ENCODE data around the gene ZNF598. TPM values are rescaled to one million over a fixed set of nuclear protein-coding genes. Genes with fewer than 3 reads are reported as not detected.

The ZNF598 gene
- total and polyA plus RNA-seq, 2 of the 13 experiments (the other 11 are each of a cell fraction or from before 2014, with no cell fraction given), result 13.5 to 14.2 TPM

DNA sequence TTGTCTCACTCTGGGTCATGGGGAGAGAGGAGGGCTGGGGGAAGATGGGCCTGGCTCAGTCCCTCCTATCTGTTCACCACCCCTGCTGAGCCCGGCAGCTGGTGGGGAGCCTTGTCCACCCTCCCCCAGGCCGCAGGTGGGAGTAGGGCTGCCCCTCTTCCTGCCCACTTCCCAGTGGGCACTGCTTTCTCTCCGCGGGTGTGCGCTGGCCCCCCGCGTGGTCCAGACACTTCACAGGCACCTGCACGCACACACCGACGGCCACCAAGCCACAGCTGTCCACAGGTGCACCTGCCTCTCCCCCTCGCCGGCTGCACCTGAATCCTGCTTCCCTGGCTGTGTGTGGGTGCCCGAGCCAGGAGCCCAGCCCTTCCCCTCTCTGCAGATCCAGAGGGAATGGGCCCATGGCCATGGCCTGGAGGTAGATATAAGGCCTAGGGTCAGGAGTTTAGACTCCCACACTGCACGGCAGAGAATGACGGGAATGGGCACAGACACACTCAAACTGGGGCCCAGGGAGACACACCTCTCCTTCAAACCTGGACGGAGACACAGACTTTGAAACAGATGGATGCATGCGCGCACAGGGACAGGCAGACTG, 19.1 kb upstream of the ZNF598 start:
- CTCF ChIA-PET (ENCODE audit: low intra/inter-chr PET ratio, low total read pairs), result no interaction called here
- Histone ChIP-seq H3K4me1 (ENCODE audit: insufficient read depth, low read length) (peaks cover 76% of the 10 kb centered on the region), H3K27ac (ENCODE audit: extremely low read length, insufficient read depth, low read length) (no peak overlapping the region), H3K27me3 (ENCODE audit: control insufficient read depth in 1 of 2, insufficient read depth in 2 of 2, low read length in 2 of 2) (peaks cover 1 to 9% of the 10 kb centered on the region in 2 experiments; a peak in 2 of 5 replicates), H3K4me3 (replicated peaks in 1 of 3; ENCODE audit: insufficient read depth in 1 of 3, low read depth in 2 of 3, low read length in 3 of 3) (no peak overlapping the region), H3K9me3 (ENCODE audit: low read length) (no peaks in the 10 kb centered on the region), H3K79me2 (ENCODE audit: insufficient read depth, low read length) (peaks cover 3% of the 10 kb centered on the region), H3K36me3 (replicated peaks in 1 of 2; ENCODE audit: control insufficient read depth in 1 of 2, insufficient read depth in 2 of 2, low read length in 2 of 2) (no peaks in the 10 kb centered on the region; a peak in 1 of 5 replicates), H3K9ac (ENCODE audit: insufficient read depth, low read depth, low read length) (0 out of 2 replicates have a peak overlapping the region, but pooled peaks have one; percentile 54), H4K20me1 (ENCODE audit: insufficient read depth, low read length) (0 out of 2 replicates have a peak, but pooled peaks cover 7% of the 10 kb centered on the region), H2AFZ (ENCODE audit: low read length) (no peak overlapping the region), H3K4me2 (ENCODE audit: low read depth, low read length) (peak overlapping the region; percentile 89)
- POLR2A ChIA-PET, result interaction anchor here (1.8 to 6.2 kb wide), 3 partner anchors 7 to 20 kb away, joined by 6 to 62 read pairs (median 14); no protein-coding TSS in a partner anchor
- ATAC-seq, result no peak
- no peak for DNase-seq (ENCODE audit: low spot score)
- TSS peak; percentile 37 for BruUV-seq (replicated peaks)
- intact Hi-C loops (cut with micrococcal nuclease; ENCODE audit: unreplicated experiment), result no loop called here
- TF ChIP-seq SIX4 (CRISPR knock-in tag; IDR thresholded peaks at IDR 0.05) (no peak), ZMYM4 (CRISPR knock-in tag; IDR thresholded peaks at IDR 0.05) (0 out of 2 replicates have a peak, but pooled peaks have one; percentile 1), HDAC6 (IDR thresholded peaks at IDR 0.05; ENCODE audit: low read depth, low read length) (no peak)
- in situ Hi-C loops (cut with HindIII; ENCODE audit: extremely low pct_ligation_motif_present, low pct_unique_long_range_greater_than_20kb), result no loop called here
- WGBS (ENCODE audit: low lambda C conversion rate), result 91% methylated on average over 16 of the region's 18 CpGs
- no peak for FAIRE-seq

DNA sequence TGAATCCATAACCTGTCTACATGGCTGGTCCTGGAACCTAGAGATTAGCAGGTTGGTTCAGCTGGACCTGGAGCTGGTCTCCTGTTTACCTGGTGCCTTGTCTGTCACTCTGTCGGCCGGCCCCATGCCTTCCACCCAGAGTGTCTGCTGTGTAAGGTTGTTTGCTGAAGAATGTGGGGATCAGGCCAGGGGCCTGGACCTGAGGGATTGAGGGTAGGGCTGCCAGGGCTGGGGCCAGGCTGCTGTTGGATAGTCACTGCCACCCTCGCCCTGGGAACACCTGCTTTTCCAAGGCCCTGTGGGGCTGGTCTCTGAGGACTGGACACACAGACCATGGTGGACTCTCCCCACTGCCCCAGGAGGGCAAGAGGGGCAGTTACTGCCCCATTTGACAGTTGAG, 18.5 kb upstream of the ZNF598 start:
- peaks cover 1 to 9% of the 10 kb centered on the region in 2 experiments; a peak in 2 of 5 replicates for H3K27me3 ChIP-seq (ENCODE audit: control insufficient read depth in 1 of 2, insufficient read depth in 2 of 2, low read length in 2 of 2)
- ATAC-seq, result no peak
- no peak for DNase-seq (ENCODE audit: low spot score)
- in situ Hi-C loops (cut with HindIII; ENCODE audit: extremely low pct_ligation_motif_present, low pct_unique_long_range_greater_than_20kb), result no loop called here
- no peak overlapping the region for H2AFZ ChIP-seq (ENCODE audit: low read length)
- ChIA-PET POLR2A (interaction anchor here (0.8 to 6.2 kb wide), 5 partner anchors 7 to 125 kb away, joined by 4 to 62 read pairs (median 7); partner anchors contain the start of genes NTHL1 and TSC2), CTCF (ENCODE audit: low intra/inter-chr PET ratio, low total read pairs) (no interaction called here)
- no peak for FAIRE-seq
- H3K27ac ChIP-seq (ENCODE audit: extremely low read length, insufficient read depth, low read length), result no peak overlapping the region
- H3K36me3 ChIP-seq (replicated peaks in 1 of 2; ENCODE audit: control insufficient read depth in 1 of 2, insufficient read depth in 2 of 2, low read length in 2 of 2), result no peaks in the 10 kb centered on the region; a peak in 1 of 5 replicates
- no TSS peak for BruUV-seq (replicated peaks)
- peak overlapping the region; percentile 54 for H3K9ac ChIP-seq (ENCODE audit: insufficient read depth, low read depth, low read length)
- H4K20me1 ChIP-seq (ENCODE audit: insufficient read depth, low read length), result 0 out of 2 replicates have a peak, but pooled peaks cover 7% of the 10 kb centered on the region
- peaks cover 73% of the 10 kb centered on the region for H3K4me1 ChIP-seq (ENCODE audit: insufficient read depth, low read length)
- TF ChIP-seq ZKSCAN1 (IDR thresholded peaks at IDR 0.05; ENCODE audit: low read length) (no peak), CREB1 (IDR thresholded peaks at IDR 0.05) (no peak), CREB1 (CRISPR knock-in tag; IDR thresholded peaks at IDR 0.05) (no peak), ZMYM4 (CRISPR knock-in tag; IDR thresholded peaks at IDR 0.05) (0 out of 2 replicates have a peak, but pooled peaks have one; percentile 8), ZNF30 (CRISPR knock-in tag; IDR thresholded peaks at IDR 0.05) (0 out of 2 replicates have a peak, but pooled peaks have one; percentile 2), GATAD2A (CRISPR knock-in tag; IDR thresholded peaks at IDR 0.05) (no peak), SRSF1 (optimal IDR thresholded peaks at IDR 0.05; ENCODE audit: low read depth, low read length) (no peak), ZNF883 (CRISPR knock-in tag; IDR thresholded peaks at IDR 0.05; ENCODE audit: not compliant biosample characterization) (peak; percentile 28), PITX1 (CRISPR knock-in tag; IDR thresholded peaks at IDR 0.05) (0 out of 2 replicates have a peak, but pooled peaks have one; percentile 24)
- TF ChIP-seq, protein P1, sequence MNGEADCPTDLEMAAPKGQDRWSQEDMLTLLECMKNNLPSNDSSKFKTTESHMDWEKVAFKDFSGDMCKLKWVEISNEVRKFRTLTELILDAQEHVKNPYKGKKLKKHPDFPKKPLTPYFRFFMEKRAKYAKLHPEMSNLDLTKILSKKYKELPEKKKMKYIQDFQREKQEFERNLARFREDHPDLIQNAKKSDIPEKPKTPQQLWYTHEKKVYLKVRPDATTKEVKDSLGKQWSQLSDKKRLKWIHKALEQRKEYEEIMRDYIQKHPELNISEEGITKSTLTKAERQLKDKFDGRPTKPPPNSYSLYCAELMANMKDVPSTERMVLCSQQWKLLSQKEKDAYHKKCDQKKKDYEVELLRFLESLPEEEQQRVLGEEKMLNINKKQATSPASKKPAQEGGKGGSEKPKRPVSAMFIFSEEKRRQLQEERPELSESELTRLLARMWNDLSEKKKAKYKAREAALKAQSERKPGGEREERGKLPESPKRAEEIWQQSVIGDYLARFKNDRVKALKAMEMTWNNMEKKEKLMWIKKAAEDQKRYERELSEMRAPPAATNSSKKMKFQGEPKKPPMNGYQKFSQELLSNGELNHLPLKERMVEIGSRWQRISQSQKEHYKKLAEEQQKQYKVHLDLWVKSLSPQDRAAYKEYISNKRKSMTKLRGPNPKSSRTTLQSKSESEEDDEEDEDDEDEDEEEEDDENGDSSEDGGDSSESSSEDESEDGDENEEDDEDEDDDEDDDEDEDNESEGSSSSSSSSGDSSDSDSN (CRISPR knock-in tag; IDR thresholded peaks at IDR 0.05), result no peak
- peak overlapping the region; percentile 59 to 79 (median 77); a peak in 5 of 6 replicates for H3K4me3 ChIP-seq (replicated peaks in 1 of 3; ENCODE audit: insufficient read depth in 1 of 3, low read depth in 2 of 3, low read length in 3 of 3)
- intact Hi-C loops (cut with micrococcal nuclease; ENCODE audit: unreplicated experiment), result no loop called here
- WGBS (ENCODE audit: low lambda C conversion rate), result no CpG with 5 or more reads among the region's 3 CpGs
- peak overlapping the region; percentile 89 for H3K4me2 ChIP-seq (ENCODE audit: low read depth, low read length)
- H3K79me2 ChIP-seq (ENCODE audit: insufficient read depth, low read length), result peaks cover 3% of the 10 kb centered on the region
- H3K9me3 ChIP-seq (ENCODE audit: low read length), result no peaks in the 10 kb centered on the region

All from HepG2 (cell line).